GM18907 (cell line): ENCODE results near the gene HTR1D.

Experiments
- ATAC-seq: cut with Tn5 transposase; IDR thresholded peaks from one replicate; pipeline ENCODE4 v1.9.1; 2021; ENCODE audit warnings: mild to moderate bottlenecking, moderate library complexity; ENCODE audit not compliant: unreplicated experiment

HTR1D gene

DNA sequence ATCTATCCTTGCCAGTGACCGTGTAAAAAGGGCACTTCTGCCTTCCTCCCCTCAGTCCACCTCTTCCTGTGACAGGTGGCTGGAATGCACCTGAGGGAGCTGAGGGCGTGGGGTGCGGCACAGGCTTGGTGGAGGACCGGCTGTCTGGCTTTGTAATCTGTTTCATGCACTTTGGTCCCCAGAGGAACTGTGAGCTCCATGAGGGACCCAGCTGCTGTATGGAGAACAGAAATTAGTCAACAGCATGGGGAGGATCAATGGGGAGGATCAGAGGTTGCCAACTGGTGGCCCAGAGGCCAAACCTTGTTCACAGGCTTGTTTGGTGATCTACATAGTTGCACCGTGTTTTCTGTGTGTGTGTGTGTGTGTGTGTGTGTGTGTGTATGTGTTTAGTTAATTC lies 29.7 kb downstream of the HTR1D start:
- no peak for ATAC-seq

DNA sequence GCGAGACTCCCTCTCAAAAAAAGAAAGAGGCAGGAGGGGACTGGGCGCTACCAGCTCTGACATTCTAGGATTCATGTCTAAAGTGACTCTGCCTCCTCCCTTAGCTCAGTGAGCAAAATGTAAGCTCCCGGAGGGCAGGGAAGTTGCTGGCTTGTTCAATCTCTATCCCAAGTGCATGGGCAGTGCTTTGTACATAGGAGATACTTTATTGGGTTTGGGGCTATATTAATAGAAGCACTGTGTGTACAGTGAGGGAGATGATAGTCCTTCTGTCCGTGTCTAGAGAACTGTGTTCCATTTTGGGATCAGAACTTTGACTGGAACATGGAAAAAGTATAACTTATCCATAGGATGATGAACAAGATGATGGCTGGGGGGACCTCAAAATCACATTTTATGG lies 31.9 kb downstream of the HTR1D start:
- ATAC-seq, result no peak

DNA sequence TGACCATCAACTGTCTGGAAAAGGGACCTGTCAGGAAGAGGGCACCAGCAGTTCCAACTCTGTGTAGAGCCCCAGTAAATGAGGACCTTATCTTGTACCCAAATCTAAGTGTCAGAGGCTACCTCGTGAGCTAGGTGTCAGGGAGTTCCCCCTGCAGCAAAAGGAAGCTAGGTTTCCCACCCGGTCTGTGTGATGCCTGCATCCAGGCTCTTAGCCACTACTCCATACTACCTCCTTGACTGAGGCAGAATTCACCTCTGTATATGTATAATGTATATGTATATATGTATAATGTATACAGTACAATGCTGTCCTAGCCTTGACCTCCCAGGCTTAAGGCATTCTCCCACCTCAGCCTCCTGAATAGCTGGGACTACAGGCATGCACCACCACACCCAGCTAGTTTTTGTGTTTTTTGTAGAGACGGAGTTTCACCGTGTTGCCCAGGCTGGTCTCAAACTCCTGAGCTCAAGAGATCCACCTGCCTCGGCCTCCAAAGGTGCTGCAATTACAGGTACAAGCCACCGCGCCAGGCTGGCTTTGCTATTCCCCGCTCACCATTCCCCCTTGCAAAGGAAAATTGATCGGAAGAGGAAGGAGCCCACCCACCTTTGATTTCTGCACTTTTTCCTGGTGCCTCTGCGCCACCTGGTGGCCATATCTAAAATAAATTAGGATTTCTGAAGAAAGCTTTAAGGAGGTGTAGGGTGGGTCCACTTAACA lies 32.9 kb downstream of the HTR1D start:
- ATAC-seq, result no peak

DNA sequence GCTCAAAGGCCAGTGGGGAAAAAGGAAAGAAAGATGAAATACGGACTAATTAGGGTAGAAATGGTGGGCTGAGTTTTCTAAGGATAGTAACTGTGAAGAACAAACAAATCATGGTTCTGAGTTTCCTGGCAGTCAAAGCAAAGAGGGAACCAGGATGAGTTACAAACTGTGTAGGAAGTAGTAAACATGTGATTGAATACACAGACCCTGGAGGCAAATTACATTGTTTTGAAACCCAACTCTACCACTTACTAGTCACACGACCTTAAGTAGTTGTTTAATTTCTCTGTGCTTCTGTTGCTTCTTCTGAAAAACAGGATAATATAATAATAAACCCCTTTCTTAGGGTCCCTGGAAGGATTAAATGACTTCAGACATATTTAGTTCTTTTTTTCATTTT lies 37.4 kb downstream of the HTR1D start:
- no peak for ATAC-seq

GRCh38 chr1:23178950-23179349 lies 38.4 kb downstream of the HTR1D start:
- ATAC-seq, result no peak

DNA sequence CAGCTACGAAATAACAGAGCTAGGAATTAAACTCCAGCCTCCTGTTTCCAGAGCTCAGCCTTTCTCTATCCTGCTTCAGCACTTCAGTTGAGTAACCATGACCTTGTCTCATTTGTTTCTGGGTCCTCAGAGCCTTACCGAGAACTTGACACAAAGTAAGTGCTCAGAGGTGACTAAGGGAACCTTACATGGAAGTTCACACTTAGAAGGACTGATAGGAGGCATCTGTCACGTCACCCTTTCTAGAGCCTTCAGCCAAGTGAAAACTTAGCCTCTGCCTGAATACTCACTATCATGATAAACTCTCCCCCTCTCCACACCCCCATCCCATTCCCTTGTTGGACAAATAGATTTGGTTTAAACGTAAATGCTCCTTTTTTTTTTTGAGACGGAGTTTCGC lies 38.9 kb downstream of the HTR1D start:
- no peak for ATAC-seq

GRCh38 chr1:23177438-23178380 lies 39.6 kb downstream of the HTR1D start:
- peak; percentile 82 for ATAC-seq

DNA sequence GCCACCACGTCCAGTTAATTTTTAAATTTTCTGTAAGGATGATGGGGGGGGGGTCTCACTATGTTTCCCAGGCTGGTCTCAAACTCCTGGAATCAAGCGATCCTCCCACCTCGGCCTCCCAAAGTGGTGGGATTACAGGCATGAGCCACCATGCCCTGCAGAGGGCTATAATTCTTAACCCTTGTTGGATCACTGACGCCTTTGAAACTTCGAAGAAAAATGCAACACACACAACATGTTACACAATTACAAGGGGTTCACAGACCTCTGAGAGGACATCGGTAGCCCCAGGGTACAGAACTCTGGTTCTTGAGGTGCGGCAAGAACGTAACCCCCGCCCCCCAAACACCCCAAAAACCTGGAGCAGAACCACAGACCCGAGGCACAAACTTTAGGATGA lies 40.3 kb downstream of the HTR1D start:
- ATAC-seq, result no peak

DNA sequence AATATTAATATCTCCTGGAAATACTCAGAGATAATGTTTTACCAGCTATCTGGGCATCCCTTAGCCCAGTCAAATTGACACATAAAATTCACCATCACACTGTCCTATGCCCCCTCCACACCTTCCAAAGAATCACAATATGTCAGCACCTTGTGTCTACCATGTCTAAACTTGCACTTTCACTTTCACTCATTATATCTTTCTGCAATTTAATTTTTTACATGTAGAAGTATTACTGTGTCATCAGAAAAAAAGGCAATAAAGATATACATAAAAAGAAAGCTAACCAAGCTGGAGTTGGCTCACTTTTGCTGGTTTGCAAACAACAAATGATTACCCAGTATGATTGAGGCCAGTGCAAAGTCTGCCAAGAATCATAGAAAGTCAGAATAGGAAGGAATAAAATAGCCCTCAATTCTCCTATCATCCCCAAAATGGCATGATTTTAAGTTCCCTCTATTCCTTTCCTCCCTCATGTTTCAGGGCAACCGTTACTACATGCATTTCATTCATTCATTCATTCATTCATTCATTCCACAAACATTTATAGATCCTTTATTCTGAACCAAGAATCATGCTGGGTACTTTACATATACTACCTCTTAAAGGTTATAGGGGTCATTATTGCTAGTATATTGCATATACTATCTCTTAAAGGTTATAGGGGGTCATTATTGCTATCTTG lies 42.7 kb downstream of the HTR1D start:
- ATAC-seq, result no peak

DNA sequence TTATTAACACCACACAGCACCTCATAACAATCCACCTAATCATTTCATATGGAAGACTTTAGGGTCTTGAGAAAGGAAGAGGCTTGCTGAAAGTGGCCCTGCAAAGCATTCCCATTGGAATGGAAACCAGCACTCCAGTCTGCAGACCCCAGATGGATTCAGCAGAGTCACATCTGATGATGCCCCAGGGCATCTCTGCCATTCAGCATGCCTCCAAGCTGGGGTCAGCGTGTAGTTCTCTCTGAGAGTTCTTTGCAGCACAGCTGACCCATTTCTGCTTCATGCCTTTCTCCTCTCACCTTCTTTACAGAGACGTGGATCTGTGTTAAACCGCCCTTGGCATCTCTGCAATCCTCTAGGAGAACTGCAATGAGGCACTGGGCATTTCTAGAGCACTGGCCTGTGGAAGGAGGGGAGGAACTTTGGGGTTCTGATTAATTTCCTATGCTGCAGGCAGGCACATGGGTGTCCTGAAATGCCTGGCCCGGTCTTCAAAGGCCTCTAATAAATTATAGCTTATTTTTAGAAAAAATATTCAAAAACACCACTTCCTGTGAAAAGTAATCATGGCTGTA lies 46.0 kb downstream of the HTR1D start:
- no peak for ATAC-seq

DNA sequence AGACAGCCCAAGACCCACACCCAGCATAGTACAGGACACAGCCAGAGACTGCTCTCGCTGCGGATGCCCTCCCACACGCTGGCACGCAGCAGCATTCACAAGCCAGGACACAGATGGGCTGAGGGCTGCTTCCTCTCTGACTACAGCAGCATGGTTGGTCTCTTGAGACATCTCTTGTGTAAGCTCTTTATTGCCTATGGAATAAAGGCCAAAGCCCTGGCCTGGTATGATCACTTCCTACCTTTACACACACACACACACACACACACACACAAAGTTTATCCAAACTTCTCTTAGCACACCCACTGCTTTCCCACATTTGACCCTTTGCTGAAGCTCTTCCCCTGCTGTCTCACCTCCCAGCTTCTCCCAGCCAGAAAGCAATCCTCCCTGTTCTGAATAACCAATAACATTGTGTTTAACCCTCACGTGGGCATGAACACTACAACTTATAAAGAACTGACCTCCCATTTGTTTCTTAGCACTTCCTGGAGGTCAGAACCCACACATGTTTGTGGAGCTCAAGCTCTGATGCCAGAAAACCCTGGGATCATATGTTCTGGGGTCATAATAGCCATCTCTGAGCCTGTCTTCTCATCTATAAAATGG lies 47.5 kb downstream of the HTR1D start:
- ATAC-seq, result peak; percentile 35

DNA sequence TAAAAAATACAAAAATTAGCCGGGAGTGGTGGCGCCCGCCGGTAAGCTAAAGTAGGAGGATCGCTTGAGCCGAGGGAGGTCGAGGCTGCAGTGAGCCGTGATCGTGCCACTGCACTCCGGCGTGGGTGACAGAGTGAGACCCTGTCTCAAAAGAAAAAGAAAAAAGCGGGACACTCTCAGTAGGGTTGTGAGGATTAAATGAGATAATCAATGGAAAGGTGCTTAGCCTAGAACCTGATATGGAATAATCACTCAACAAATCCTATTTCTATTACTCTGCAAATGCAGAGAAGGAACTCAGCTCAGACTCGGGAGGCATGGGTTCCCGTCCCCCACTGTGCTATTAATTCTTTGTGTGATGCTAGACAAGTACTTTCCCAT lies 48.1 kb downstream of the HTR1D start:
- ATAC-seq, result no peak

- peak; percentile 57 for ATAC-seq
Observed at GRCh38 chr1:23168445-23169194, 48.7 kb downstream of the HTR1D start, which contains the start of gene LUZP1. Gene LUZP1, minus strand, starts transcription at chr1:23168856.

DNA sequence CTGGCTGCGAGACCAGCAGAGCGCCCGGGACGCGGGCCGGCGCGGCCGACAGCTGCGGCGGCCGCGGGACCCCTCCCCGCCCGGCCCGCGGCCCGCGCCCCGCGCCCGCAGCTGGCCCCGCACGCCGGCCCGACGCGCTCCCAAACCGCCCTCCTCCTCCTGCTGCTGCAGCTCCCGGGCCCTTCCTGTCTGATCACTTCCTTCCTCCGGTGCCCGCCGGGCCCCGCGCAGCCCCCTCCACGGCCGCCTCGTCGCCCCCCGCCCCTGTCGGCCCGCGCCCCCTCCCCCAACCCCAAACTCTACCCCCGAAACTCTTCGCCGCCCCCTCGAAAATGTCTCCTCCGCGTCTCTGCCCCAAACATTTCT lies 49.2 kb downstream of the HTR1D start:
- no peak for ATAC-seq

GRCh38 chr1:23167353-23168078 lies 49.8 kb downstream of the HTR1D start:
- no peak for ATAC-seq

DNA sequence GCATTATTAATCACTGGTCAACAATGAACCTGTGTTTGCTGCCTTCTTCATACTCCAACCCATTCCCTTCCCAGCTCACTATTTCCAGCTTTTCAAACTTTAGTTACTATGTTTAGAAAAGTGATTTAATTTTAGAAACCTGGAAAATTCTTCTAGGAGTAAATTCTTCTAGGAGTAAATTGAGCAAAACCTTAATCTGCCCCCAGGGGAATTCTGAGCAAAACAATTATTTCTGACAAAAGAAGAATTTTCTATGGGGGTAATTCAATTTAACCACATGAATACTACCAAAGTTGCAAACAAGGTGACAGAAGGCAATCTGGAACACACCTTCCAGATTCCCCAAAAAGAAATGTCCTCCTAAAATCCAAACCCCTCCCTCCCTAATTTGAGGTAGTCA lies 50.4 kb downstream of the HTR1D start:
- no peak for ATAC-seq

GRCh38 chr1:23163395-23163794 lies 53.9 kb downstream of the HTR1D start:
- no peak for ATAC-seq

- ATAC-seq, result no peak
Observed at GRCh38 chr1:23159963-23160877, 57.1 kb downstream of the HTR1D start.
